Natural killer cell (primary cell): ENCODE data around the gene SLC25A47. TPM values are rescaled to one million over a fixed set of nuclear protein-coding genes. Genes with fewer than 3 reads are reported as not detected.
"Not testable (repeated sequence)": the region's sequence is repeated elsewhere in the genome, so short reads cannot be mapped to it uniquely, and the experiment has no call there.

Source experiments
- ATAC-seq, 3 donors: fragments of 150-1000 bp in 2 of 3; fragments of 200-7000 bp in 1 of 3; cut with Tn5 transposase; 1 replicate in 1 of 3; 2 replicates in 2 of 3; pipeline ENCODE4 v1.10.0; 2021; ENCODE audit warnings: mild to moderate bottlenecking in 2 of 3, moderate library complexity in 2 of 3
- DNase-seq, 2 donors: peaks; one replicate each; pipeline versions ENCODE4 v3.0.0 to v3.0.0-alpha.2; 2013 to 2021; ENCODE audit warnings: mixed read lengths in 1 of 2
- H3K27ac ChIP-seq: one replicate; pipeline ENCODE4 v1.5.1; 2013; ENCODE audit warnings: mild to moderate bottlenecking, low read length
- H3K27me3 ChIP-seq: one replicate; pipeline ENCODE4 v1.6.1; 2013; ENCODE audit warnings: low read length; ENCODE audit not compliant: control insufficient read depth, insufficient read depth
- H3K36me3 ChIP-seq: one replicate; pipeline ENCODE4 v1.6.1; 2013; ENCODE audit warnings: low read length; ENCODE audit not compliant: control insufficient read depth, insufficient read depth
- H3K4me1 ChIP-seq: one replicate; pipeline ENCODE4 v1.6.1; 2013; ENCODE audit warnings: low read length; ENCODE audit not compliant: control insufficient read depth, insufficient read depth
- H3K4me3 ChIP-seq: one replicate; pipeline ENCODE4 v1.5.1; 2013; ENCODE audit warnings: low read length
- H3K9me3 ChIP-seq: one replicate; pipeline ENCODE4 v1.6.1; 2013; ENCODE audit warnings: low read length; ENCODE audit not compliant: control insufficient read depth, insufficient read depth
- H3K27ac Mint-ChIP-seq, 2 donors: one replicate each; pipeline ENCODE4 v1.8.0; 2022; ENCODE audit warnings: mild to moderate bottlenecking in 2 of 2, mixed read lengths in 2 of 2, moderate library complexity in 1 of 2
- H3K27me3 Mint-ChIP-seq, 2 donors: one replicate each; pipeline ENCODE4 v1.8.0; 2022; ENCODE audit warnings: low read depth in 2 of 2, mixed read lengths in 2 of 2
- H3K36me3 Mint-ChIP-seq: one replicate; pipeline ENCODE4 v1.8.0; 2022; ENCODE audit warnings: mixed read lengths
- H3K4me1 Mint-ChIP-seq, 2 donors: one replicate each; pipeline ENCODE4 v1.8.0; 2022; ENCODE audit warnings: mixed read lengths in 2 of 2
- H3K4me3 Mint-ChIP-seq: one replicate; pipeline ENCODE4 v1.8.0; 2022; ENCODE audit warnings: mild to moderate bottlenecking, moderate library complexity, mixed read lengths
- H3K9me3 Mint-ChIP-seq, 2 donors: one replicate each; pipeline ENCODE4 v1.8.0; 2022; ENCODE audit warnings: mixed read lengths in 2 of 2
- WGBS: methylation state at CpG from one replicate; pipeline ENCODE4 v1.1.7; 2013; ENCODE audit warnings: missing lambda C conversion rate; ENCODE audit not compliant: insufficient coverage; 5-methylcytosine and 5-hydroxymethylcytosine counted together
- intact Hi-C: fragments of 100-400 bp; cut with micrococcal nuclease; formaldehyde crosslinking; loops from one replicate; pipeline ENCODE4 v1.14.2; 2022
- total RNA-seq, 4 donors: library from RNA; stranded (reverse); fragments of 120-200 nt in 1 of 4; gene quantifications; one replicate each; pipeline versions ENCODE4 v1.2.3 to v1.2.4, GENCODE V29; 2013 to 2022
- TF ChIP-seq, protein P1 (sequence below): fragments of 200-600 bp; IDR thresholded peaks from one replicate; pipeline ENCODE4 v1.8.0; 2022; ENCODE audit warnings: antibody characterized with exemption

The SLC25A47 gene
- total RNA-seq, 3 donors from 2014 or later (not counting 1 experiment from before 2014, with no cell fraction given): 0.20 TPM; not detected in 2

DNA sequence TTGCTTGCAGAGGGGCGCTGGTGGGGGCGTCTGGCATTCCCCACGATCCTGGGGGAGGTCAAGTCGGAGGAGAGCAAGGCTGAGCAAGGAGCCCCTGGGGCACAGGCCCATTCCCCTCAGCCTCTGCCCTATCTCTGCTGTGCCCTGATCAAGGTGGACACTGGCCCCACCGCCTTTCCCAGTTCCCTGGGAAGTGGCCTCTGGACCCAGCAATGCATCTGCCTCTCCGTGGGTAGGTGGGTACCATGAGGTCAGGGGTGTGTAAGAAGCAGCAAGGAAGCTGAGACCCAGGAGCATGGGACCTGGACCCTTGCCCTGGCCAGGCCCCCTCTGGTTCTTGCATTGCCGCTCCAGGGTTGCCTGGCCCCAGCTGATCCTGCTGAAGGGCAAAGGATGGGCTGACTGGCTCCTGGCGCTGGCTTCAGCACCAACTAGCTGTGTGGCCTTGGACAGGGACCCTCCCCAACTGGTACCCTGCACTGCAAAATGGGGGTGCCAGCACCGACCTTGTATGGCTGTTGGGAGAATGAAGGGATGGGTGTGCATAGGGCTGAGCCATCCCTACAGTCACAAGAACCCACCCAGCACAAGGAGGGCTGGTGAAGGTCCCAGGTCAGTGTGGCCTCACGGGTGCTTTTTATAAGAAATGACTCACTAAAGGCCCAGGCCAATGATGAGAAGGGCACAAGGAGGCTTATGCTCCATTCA is 36.5 kb upstream of the SLC25A47 start:
- H3K27ac Mint-ChIP-seq: peak overlapping the region; percentile 53 to 83
- intact Hi-C loops: loop anchor here (5.0 kb wide), 2 partner anchors 44 to 304 kb away; no protein-coding TSS in a partner anchor
- no peaks in the 10 kb centered on the region for H3K27me3 Mint-ChIP-seq

DNA sequence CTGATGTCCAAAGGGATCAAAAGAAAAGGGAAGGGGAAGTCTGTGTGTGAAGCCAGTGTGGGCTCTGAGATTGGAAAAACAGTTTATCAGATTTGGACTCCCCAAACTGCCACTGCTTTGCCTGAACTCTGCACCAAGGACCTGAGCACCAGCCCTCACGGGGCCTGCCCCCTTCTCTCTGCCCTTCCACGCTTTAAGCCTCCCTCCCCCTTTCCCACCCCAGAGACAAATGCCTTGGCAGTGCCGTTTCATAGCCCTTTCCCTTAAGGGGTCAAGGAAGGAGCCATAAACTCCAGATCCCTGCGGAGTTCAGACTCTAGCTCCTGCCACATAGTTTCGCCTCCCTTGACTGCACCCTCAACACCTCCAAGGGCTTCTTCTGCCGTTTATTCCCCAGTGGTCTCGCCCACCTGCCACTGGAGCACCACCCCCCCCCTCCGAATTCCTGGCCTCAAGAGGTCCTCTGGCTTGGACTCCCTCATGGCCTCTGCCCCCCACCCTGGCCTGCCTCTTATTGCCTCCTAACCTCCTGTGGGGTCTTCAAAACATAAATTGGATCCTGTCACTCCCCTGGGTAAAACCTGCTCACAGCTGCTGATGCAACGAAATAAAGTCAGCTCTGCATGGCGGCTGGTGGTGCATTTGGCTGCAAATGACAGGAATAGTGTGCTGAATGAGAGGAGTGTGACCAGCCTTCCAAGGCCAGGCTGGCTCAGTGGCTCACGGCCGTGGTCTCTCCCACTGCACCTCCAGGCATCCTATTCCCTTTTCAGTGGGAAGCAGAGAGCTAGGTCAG is 35.7 kb upstream of the SLC25A47 start:
- peaks cover 18% of the 10 kb centered on the region for H3K4me1 ChIP-seq
- no peaks in the 10 kb centered on the region for H3K27me3 ChIP-seq
- H3K27me3 Mint-ChIP-seq: no peaks in the 10 kb centered on the region
- ATAC-seq: no peak
- no peak overlapping the region for H3K27ac ChIP-seq
- no peaks in the 10 kb centered on the region for H3K36me3 ChIP-seq
- peaks cover 5 to 6% of the 10 kb centered on the region in 2 donors for H3K4me1 Mint-ChIP-seq
- no peaks in the 10 kb centered on the region for H3K36me3 Mint-ChIP-seq
- peak overlapping the region; percentile 45 for H3K4me3 Mint-ChIP-seq
- no peaks in the 10 kb centered on the region for H3K9me3 Mint-ChIP-seq
- intact Hi-C loops: loop anchor here (5.0 kb wide), 2 partner anchors 45 to 305 kb away; no protein-coding TSS in a partner anchor
- H3K9me3 ChIP-seq: no peaks in the 10 kb centered on the region
- TF ChIP-seq, protein P1, sequence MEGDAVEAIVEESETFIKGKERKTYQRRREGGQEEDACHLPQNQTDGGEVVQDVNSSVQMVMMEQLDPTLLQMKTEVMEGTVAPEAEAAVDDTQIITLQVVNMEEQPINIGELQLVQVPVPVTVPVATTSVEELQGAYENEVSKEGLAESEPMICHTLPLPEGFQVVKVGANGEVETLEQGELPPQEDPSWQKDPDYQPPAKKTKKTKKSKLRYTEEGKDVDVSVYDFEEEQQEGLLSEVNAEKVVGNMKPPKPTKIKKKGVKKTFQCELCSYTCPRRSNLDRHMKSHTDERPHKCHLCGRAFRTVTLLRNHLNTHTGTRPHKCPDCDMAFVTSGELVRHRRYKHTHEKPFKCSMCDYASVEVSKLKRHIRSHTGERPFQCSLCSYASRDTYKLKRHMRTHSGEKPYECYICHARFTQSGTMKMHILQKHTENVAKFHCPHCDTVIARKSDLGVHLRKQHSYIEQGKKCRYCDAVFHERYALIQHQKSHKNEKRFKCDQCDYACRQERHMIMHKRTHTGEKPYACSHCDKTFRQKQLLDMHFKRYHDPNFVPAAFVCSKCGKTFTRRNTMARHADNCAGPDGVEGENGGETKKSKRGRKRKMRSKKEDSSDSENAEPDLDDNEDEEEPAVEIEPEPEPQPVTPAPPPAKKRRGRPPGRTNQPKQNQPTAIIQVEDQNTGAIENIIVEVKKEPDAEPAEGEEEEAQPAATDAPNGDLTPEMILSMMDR: no peak
- no peak for DNase-seq
- H3K4me3 ChIP-seq: no peak overlapping the region
- H3K27ac Mint-ChIP-seq: no peak overlapping the region
- 90% methylated on average over 11 of the region's 12 CpGs for WGBS

More for the DNA sequence above, 36.5 kb upstream of the SLC25A47 start:
- Mint-ChIP-seq H3K36me3 (no peaks in the 10 kb centered on the region), H3K9me3 (no peaks in the 10 kb centered on the region), H3K4me3 (peak overlapping the region; percentile 87), H3K4me1 (peaks cover 5 to 6% of the 10 kb centered on the region in 2 donors)
- TF ChIP-seq, protein P1: no peak
- H3K4me1 ChIP-seq: peaks cover 18% of the 10 kb centered on the region
- DNase-seq: no peak
- WGBS: 96% methylated on average over 7 of the region's 10 CpGs
- no peak overlapping the region for H3K4me3 ChIP-seq
- H3K36me3 ChIP-seq: no peaks in the 10 kb centered on the region
- H3K27ac ChIP-seq: no peak overlapping the region
- H3K9me3 ChIP-seq: no peaks in the 10 kb centered on the region
- H3K27me3 ChIP-seq: no peaks in the 10 kb centered on the region
- ATAC-seq: no peak

DNA sequence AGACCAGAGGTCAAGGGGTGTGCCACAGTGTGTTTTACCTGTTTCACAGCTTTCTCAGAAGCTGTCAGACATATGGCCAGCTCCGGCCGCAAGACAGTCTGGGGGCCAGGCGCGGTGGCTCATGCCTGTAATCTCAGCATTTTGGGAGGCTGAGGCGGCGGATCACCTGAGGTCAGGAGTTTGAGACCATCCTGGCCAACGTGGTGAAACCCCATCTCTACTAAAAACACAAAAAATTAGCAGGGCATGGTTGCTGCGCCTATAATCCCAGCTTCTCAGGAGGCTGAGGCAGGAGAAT is 35.2 kb upstream of the SLC25A47 start:
- H3K4me1 ChIP-seq: peaks cover 18% of the 10 kb centered on the region
- intact Hi-C loops: loop anchor here (5.0 kb wide), 2 partner anchors 46 to 306 kb away; no protein-coding TSS in a partner anchor
- H3K9me3 Mint-ChIP-seq, DNase-seq, H3K4me3 ChIP-seq, H3K4me1 Mint-ChIP-seq, H3K27me3 Mint-ChIP-seq, H3K36me3 Mint-ChIP-seq, ATAC-seq, H3K36me3 ChIP-seq, H3K27ac ChIP-seq, H3K9me3 ChIP-seq, H3K4me3 Mint-ChIP-seq, H3K27me3 ChIP-seq, H3K27ac Mint-ChIP-seq: not testable (repeated sequence)
- WGBS: 95% methylated on average over 7 of the region's 8 CpGs
